Dendritic cell treated with granulocyte-macrophage colony-stimulating factor and Interleukin-4, amounts not matched to agents 40 ng/mL and 50 ng/mL, for 4 days (primary cell): Measurements from ENCODE around the gene NSMF.

Source experiments
- H3K27ac Mint-ChIP-seq: one replicate; pipeline ENCODE4 v1.8.0; 2022; ENCODE audit warnings: mild to moderate bottlenecking, mixed read lengths
- H3K27me3 Mint-ChIP-seq: one replicate; pipeline ENCODE4 v1.8.0; 2022; ENCODE audit warnings: mild to moderate bottlenecking, mixed read lengths
- H3K36me3 Mint-ChIP-seq: one replicate; pipeline ENCODE4 v1.8.0; 2022; ENCODE audit warnings: low read depth, mixed read lengths
- H3K4me1 Mint-ChIP-seq: one replicate; pipeline ENCODE4 v1.8.0; 2022; ENCODE audit warnings: low read depth, mixed read lengths
- H3K4me3 Mint-ChIP-seq: one replicate; pipeline ENCODE4 v1.8.0; 2022; ENCODE audit warnings: mild to moderate bottlenecking, moderate library complexity, mixed read lengths
- H3K9me3 Mint-ChIP-seq: one replicate; pipeline ENCODE4 v1.8.0; 2022; ENCODE audit warnings: mixed read lengths
- intact Hi-C: fragments of 100-400 bp; cut with micrococcal nuclease; formaldehyde crosslinking; loops from one replicate; pipeline ENCODE4 v1.15.0; 2022

NSMF gene

GRCh38 chr9:137496601-137497375 is 37.7 kb upstream of the NSMF start:
- no peak overlapping the region for H3K4me3 Mint-ChIP-seq
- H3K9me3 Mint-ChIP-seq, result no peaks in the 10 kb centered on the region
- H3K4me1 Mint-ChIP-seq, result peaks cover 23% of the 10 kb centered on the region
- peaks cover 4% of the 10 kb centered on the region for H3K27me3 Mint-ChIP-seq
- intact Hi-C loops, result no loop called here
- peaks cover 11% of the 10 kb centered on the region for H3K36me3 Mint-ChIP-seq
- H3K27ac Mint-ChIP-seq, result no peak overlapping the region

- Mint-ChIP-seq H3K27ac (peak overlapping the region; percentile 58), H3K4me1 (peaks cover 27% of the 10 kb centered on the region), H3K27me3 (peaks cover 11% of the 10 kb centered on the region), H3K36me3 (peaks cover 5% of the 10 kb centered on the region), H3K9me3 (no peaks in the 10 kb centered on the region), H3K4me3 (no peak overlapping the region)
- intact Hi-C loops, result no loop called here
Observed at GRCh38 chr9:137494550-137495351, 35.6 kb upstream of the NSMF start.

DNA sequence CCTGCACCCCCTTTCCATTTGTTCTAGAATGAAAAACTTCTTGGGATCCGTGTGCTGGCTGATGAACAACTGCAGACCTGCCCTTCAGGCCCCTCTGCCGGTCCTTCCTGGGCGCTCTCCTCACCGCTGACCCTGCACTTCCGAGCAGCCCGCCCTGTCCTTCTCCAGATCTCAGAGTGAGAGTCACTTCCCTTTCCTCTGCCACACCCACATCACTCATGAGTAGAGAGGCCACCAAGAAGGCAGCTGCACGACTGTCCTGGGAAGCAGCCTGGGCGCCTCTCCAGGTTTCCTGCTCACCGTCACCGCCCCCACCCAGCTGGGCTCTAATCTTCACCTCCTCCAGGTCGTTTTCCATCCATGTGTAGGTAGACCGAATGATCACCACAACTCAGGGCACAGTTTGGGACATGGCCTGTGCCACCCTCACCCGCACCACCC is 35.0 kb upstream of the NSMF start:
- intact Hi-C loops, result no loop called here
- H3K4me3 Mint-ChIP-seq, result peak overlapping the region; percentile 10
- H3K9me3 Mint-ChIP-seq, result no peaks in the 10 kb centered on the region
- H3K4me1 Mint-ChIP-seq, result peaks cover 27% of the 10 kb centered on the region
- H3K27ac Mint-ChIP-seq, result peak overlapping the region; percentile 58
- peaks cover 5% of the 10 kb centered on the region for H3K36me3 Mint-ChIP-seq
- peaks cover 11% of the 10 kb centered on the region for H3K27me3 Mint-ChIP-seq

DNA sequence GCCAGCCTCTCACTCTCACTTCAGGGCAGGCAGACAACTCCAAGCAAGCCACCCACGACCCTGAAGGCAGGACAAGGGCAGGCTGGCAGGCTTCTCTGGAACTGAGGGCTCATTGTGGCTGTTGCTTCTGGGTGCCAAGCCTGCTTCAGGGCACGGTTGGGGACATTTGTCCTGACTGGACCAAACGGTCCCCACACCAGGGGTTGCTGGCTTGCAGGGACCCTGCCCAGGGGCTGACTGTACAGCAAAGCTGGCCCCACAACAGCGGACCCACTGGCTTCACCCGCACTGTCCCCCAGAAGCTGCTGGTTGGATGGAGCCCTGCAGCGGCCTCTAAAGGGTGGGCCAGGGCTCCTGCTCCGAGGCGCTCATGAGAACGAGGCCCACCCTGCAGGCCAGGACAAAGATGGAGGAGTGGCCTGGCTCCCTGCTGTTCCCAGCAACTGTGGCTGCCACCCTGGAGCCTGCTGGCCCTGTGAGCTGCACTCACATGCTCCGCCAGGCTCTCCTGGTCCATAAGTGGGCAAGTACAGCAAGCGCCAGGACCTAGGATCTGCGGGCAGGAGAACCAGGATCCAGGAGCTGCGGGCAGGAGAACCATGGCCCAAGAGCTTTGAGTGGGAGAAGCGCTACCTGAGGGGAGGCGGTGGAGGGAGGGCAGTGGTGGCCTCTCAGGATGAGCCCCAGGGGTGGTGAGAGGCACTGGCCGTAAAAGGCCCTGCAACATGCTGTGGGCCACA is 34.4 kb upstream of the NSMF start:
- peak overlapping the region; percentile 58 for H3K27ac Mint-ChIP-seq
- peaks cover 27% of the 10 kb centered on the region for H3K4me1 Mint-ChIP-seq
- no peaks in the 10 kb centered on the region for H3K9me3 Mint-ChIP-seq
- no peak overlapping the region for H3K4me3 Mint-ChIP-seq
- peaks cover 5% of the 10 kb centered on the region for H3K36me3 Mint-ChIP-seq
- H3K27me3 Mint-ChIP-seq, result peaks cover 15% of the 10 kb centered on the region
- intact Hi-C loops, result no loop called here

- Mint-ChIP-seq H3K27ac (peak overlapping the region; percentile 58), H3K36me3 (peaks cover 5% of the 10 kb centered on the region), H3K4me3 (no peak overlapping the region), H3K9me3 (no peaks in the 10 kb centered on the region), H3K27me3 (peaks cover 15% of the 10 kb centered on the region), H3K4me1 (peaks cover 27% of the 10 kb centered on the region)
- intact Hi-C loops, result no loop called here
Observed at GRCh38 chr9:137492464-137493363, 33.6 kb upstream of the NSMF start.

DNA sequence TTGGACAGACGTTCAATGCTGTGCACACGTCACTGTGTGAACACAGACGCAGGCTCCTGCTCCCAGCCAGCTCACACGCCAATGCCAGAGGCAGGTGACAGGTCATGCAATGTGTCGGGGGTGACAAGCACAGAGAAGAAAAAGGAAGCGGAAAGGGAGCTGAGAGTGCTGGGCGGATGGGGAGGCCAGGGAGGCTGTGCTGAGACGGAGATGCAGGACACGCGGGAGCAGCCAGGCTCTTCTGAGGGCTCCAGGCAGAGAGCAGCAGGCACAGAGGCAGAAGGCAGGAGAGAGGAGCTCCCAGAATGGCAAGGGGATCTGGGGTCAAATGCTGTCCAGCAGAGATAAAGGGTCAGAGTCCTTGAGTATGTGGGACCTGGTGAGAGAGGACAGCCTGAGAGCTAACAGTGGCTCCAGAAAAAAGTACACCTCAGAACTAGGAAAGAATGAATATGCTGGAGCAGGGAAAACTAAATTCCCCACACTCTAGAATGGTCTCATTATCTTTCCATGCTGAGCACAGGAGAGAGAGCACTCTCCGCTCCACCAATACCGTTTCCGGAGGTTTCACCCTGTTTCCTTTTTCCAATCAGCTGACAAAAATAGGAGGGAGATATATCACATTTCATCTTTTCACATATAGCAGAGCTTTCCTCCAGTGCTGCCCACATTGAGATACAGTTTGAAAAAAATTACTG is 32.8 kb upstream of the NSMF start:
- Mint-ChIP-seq H3K27ac (peak overlapping the region; percentile 8), H3K36me3 (peaks cover 5% of the 10 kb centered on the region), H3K4me1 (peaks cover 27% of the 10 kb centered on the region), H3K4me3 (no peak overlapping the region), H3K27me3 (peaks cover 17% of the 10 kb centered on the region), H3K9me3 (no peaks in the 10 kb centered on the region)
- intact Hi-C loops, result no loop called here

DNA sequence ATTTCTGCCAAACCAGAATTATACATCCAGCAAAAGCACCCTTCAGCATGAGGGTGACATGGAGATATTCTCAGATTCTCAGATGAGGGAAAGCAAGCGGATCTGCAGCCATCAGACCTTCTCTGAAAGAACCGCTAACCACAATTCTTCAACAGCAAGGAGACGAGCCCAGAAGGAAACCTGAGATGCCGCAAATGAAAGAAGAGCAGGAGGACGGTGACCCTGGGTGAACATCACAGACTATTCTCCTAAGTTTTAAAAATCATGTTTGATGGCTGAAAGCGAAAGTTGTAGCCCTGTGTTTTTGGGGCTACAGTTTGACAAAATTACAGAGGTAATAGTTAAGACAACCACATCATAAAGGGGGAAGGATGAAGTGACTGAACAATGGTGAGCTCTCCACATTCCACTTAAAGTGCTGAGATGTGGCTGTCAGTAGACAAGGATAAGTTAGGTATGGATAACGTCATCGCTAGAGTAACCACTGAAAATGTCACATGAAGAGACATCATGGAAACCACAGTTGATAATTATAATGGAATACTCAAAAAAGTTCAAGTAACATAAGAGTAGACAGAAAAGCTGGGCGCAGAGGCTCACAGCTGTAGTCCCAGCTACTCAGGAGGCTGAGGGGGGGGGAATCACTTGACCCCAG is 31.5 kb upstream of the NSMF start:
- H3K4me1 Mint-ChIP-seq, result peaks cover 27% of the 10 kb centered on the region
- intact Hi-C loops, result no loop called here
- H3K27ac Mint-ChIP-seq, result no peak overlapping the region
- H3K36me3 Mint-ChIP-seq, result peaks cover 5% of the 10 kb centered on the region
- H3K4me3 Mint-ChIP-seq, result no peak overlapping the region
- no peaks in the 10 kb centered on the region for H3K9me3 Mint-ChIP-seq
- H3K27me3 Mint-ChIP-seq, result peaks cover 22% of the 10 kb centered on the region

DNA sequence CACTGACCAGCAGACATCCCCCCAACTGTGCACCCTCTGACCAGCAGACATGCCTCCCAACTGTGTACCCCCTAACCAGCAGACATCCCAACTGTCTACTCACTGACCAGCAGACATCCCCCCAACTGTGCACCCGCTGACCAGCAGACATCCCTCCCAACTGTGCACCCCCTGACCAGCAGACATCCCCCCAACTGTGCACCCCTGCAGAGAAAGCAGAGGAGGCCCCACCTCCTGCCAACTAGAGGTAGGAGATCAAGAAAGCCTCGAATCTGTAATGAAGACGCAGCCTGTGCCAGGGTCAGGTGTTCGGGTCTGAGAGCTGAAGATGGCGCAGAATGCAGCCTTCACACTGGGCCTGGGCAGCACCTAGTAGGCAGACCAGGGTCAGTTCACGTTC is 29.8 kb upstream of the NSMF start:
- peaks cover 19% of the 10 kb centered on the region for H3K27me3 Mint-ChIP-seq
- H3K4me3 Mint-ChIP-seq, result no peak overlapping the region
- no peaks in the 10 kb centered on the region for H3K36me3 Mint-ChIP-seq
- H3K27ac Mint-ChIP-seq, result no peak overlapping the region
- no peaks in the 10 kb centered on the region for H3K9me3 Mint-ChIP-seq
- H3K4me1 Mint-ChIP-seq, result peaks cover 15% of the 10 kb centered on the region
- intact Hi-C loops, result no loop called here

GRCh38 chr9:137488327-137488653 is 29.2 kb upstream of the NSMF start:
- no peak overlapping the region for H3K27ac Mint-ChIP-seq
- H3K27me3 Mint-ChIP-seq, result peaks cover 19% of the 10 kb centered on the region
- H3K4me1 Mint-ChIP-seq, result peaks cover 9% of the 10 kb centered on the region
- intact Hi-C loops, result no loop called here
- no peaks in the 10 kb centered on the region for H3K36me3 Mint-ChIP-seq
- H3K4me3 Mint-ChIP-seq, result no peak overlapping the region
- no peaks in the 10 kb centered on the region for H3K9me3 Mint-ChIP-seq

- intact Hi-C loops, result no loop called here
- H3K27ac Mint-ChIP-seq, result no peak overlapping the region
- no peaks in the 10 kb centered on the region for H3K36me3 Mint-ChIP-seq
- no peak overlapping the region for H3K4me3 Mint-ChIP-seq
- H3K4me1 Mint-ChIP-seq, result peaks cover 12% of the 10 kb centered on the region
- peaks cover 19% of the 10 kb centered on the region for H3K27me3 Mint-ChIP-seq
- no peaks in the 10 kb centered on the region for H3K9me3 Mint-ChIP-seq
Observed at GRCh38 chr9:137487454-137488326, 28.6 kb upstream of the NSMF start.

DNA sequence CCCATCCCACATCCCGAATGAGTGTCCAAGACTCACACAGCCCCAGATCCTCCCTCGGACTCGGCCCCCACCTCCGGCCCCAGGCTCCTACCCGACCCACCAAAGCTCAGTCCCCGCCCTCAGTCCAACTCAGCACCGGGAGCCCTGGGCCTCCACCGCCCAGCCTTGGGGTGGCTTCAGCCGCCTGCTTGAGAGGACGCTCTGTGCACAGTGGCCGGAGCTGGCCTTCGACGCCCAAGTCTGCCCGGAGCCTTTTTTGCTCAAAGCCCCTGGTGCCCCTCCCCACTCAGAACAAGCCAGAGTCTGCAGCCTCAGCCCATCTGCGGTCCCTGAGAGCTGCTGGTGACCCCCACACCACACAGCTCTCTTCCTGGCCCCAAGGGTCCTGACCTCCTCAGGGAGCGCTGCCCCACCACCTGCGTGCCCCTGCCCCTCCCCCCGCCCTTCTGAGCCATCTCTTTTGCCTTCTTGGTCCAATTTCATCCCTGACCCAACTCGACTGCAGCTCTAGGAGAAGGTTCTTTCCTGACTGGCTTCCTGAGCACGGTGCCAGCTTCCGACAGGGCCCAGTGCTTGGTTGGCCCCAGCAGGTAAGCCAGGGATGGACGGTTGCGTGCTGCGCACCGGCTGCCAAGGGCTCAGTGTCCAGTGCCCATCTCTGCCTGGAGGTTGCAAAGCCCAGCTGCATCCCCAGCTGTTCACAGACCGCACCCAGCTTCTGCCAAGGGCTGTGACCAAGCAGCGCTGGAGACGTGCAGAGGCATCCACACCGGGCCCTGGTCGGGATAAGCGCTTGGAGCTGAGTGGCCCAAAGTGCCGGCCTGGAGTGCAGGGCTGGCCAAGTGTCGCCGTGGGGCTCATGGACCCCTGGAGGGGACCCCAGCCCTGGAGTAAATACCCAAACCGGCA is 27.7 kb upstream of the NSMF start:
- Mint-ChIP-seq H3K27ac (no peak overlapping the region), H3K27me3 (peaks cover 19% of the 10 kb centered on the region), H3K4me1 (peaks cover 18% of the 10 kb centered on the region), H3K36me3 (no peaks in the 10 kb centered on the region), H3K9me3 (no peaks in the 10 kb centered on the region), H3K4me3 (no peak overlapping the region)
- intact Hi-C loops, result no loop called here
